K562 (cell line): ENCODE data around the gene PIK3CG. TPM values are rescaled to one million over a fixed set of nuclear protein-coding genes. Genes with fewer than 3 reads are reported as not detected.
A peak's percentile ranks its signal among the peaks of the same experiment; 100 is the strongest.

Source experiments
- ATAC-seq: fragments of 200-7000 bp; cut with Tn5 transposase; 3 replicates; pipeline ENCODE4 v1.9.1; 2020; ENCODE audit warnings: moderate library complexity
- BruUV-seq: library from RNA; stranded (reverse); fragments of 400-500 nt; replicated peaks from 2 replicates; lab custom pipeline; 2021; lab: Mats Ljungman, UMichigan
- CTCF ChIA-PET: fragments of 300-600 bp; formaldehyde crosslinking; extraction: SDS; loops from one replicate; lab custom pipeline; 2021; ENCODE audit warnings: low intra/inter-chr PET ratio; lab: Yijun Ruan, JAX
- POLR2A ChIA-PET: fragments of 300-600, 350-650 bp; sonication (Branson Sonifier 250); formaldehyde crosslinking; extraction: SDS; loops from one replicate; lab custom pipeline; 2021; ENCODE audit warnings: antibody characterized with exemption, inconsistent platforms; lab: Yijun Ruan, JAX
- DNase-seq, 4 experiments: peaks; one replicate each; pipeline versions ENCODE4 v3.0.0 to v3.0.0-alpha.2; 2011 to 2018; ENCODE audit warnings: low spot score in 3 of 4, mixed read lengths in 3 of 4; ENCODE audit errors: extremely low read depth in 1 of 4
- FAIRE-seq: peaks from 2 replicates; lab custom pipeline; 2011; peaks lifted over from hg19 to GRCh38; lab: Jason Lieb, UNC
- H2AFZ ChIP-seq: 2 replicates; pipeline ENCODE4 v1.6.0; 2011; ENCODE audit warnings: low read depth, low read length, control low read depth, inconsistent platforms
- H3K27ac ChIP-seq: fragments of 200-600 bp; 3 replicates; pipeline ENCODE4 v1.8.0; 2011; ENCODE audit warnings: low read depth, mild to moderate bottlenecking, control low read depth, inconsistent platforms, low read length, moderate library complexity, mixed read lengths; ENCODE audit errors: extremely low read depth
- H3K27me3 ChIP-seq, 2 experiments: fragments of 300-600 bp in 1 of 2; 2 replicates in 1 of 2; 3 replicates in 1 of 2; pipeline versions ENCODE4 v1.6.0 to v1.8.0; 2011; ENCODE audit warnings: inconsistent platforms in 2 of 2, low read length in 2 of 2, mild to moderate bottlenecking in 1 of 2, mixed read lengths in 1 of 2, moderate library complexity in 1 of 2; ENCODE audit not compliant: control insufficient read depth in 2 of 2, insufficient read depth in 2 of 2
- H3K36me3 ChIP-seq: fragments of 300-600 bp; 3 replicates; pipeline ENCODE4 v1.8.0; 2011; ENCODE audit warnings: mild to moderate bottlenecking, low read length, inconsistent platforms; ENCODE audit not compliant: control insufficient read depth, insufficient read depth
- H3K4me1 ChIP-seq, 2 experiments: fragments of 200-600 bp in 1 of 2; replicated peaks in 1 of 2; 2 replicates in 1 of 2; 3 replicates in 1 of 2; pipeline versions ENCODE4 v1.5.1 to v1.8.0; 2011; ENCODE audit warnings: inconsistent platforms in 2 of 2, low read length in 2 of 2, mild to moderate bottlenecking in 1 of 2, mixed read lengths in 1 of 2, moderate library complexity in 1 of 2; ENCODE audit not compliant: control insufficient read depth in 2 of 2, insufficient read depth in 2 of 2
- H3K4me2 ChIP-seq: 2 replicates; pipeline ENCODE4 v1.6.1; 2011; ENCODE audit warnings: low read length, control low read depth, inconsistent platforms, mixed read lengths; ENCODE audit not compliant: insufficient read depth
- H3K4me3 ChIP-seq: fragments of 200-600 bp; sonication (generic), shearing (Covaris generic); 2 replicates; pipeline ENCODE4 v1.5.1; 2016; ENCODE audit warnings: control low read depth, inconsistent platforms
- H3K79me2 ChIP-seq: fragments of 200-600 bp; 3 replicates; pipeline ENCODE4 v1.8.0; 2011; ENCODE audit warnings: low read length, inconsistent platforms; ENCODE audit not compliant: control insufficient read depth, insufficient read depth
- H3K9ac ChIP-seq, 2 experiments: 2 replicates each; pipeline versions ENCODE4 v1.6.0 to v1.6.1; 2011; ENCODE audit warnings: low read depth in 2 of 2, low read length in 2 of 2, control low read depth in 1 of 2, inconsistent platforms in 1 of 2, mild to moderate bottlenecking in 1 of 2, mixed read lengths in 1 of 2; ENCODE audit not compliant: insufficient read depth in 1 of 2
- H3K9me1 ChIP-seq: one replicate; pipeline ENCODE4 v1.6.0; 2011; ENCODE audit warnings: inconsistent platforms, mild to moderate bottlenecking, low read length, moderate library complexity; ENCODE audit not compliant: control insufficient read depth, insufficient read depth
- H3K9me3 ChIP-seq: replicated peaks from 2 replicates; pipeline ENCODE4 v1.5.1; 2011; ENCODE audit warnings: low read depth, low read length, inconsistent platforms; ENCODE audit not compliant: control insufficient read depth, insufficient read depth
- H4K20me1 ChIP-seq: replicated peaks from 2 replicates; pipeline ENCODE4 v1.6.1; 2011; ENCODE audit warnings: low read length, inconsistent platforms, mixed read lengths; ENCODE audit not compliant: control insufficient read depth, insufficient read depth
- MITF ChIP-seq: IDR thresholded peaks from 2 replicates; pipeline ENCODE4 v1.6.1; 2014; ENCODE audit warnings: antibody characterized with exemption
- POLR2H ChIP-seq: IDR thresholded peaks from 2 replicates; pipeline ENCODE4 v1.6.1; 2016; ENCODE audit warnings: missing genetic modification characterization, low read depth, mild to moderate bottlenecking, control low read depth, missing compliant biosample characterization, moderate library complexity
- WGBS: fragments of 100-300 bp; shearing (Covaris generic); methylation state at CpG from one replicate; pipeline ENCODE4 v1.1.6; 2016; ENCODE audit warnings: low coverage, mixed read lengths; ENCODE audit not compliant: insufficient coverage; ENCODE audit errors: missing lambda C conversion rate; 5-methylcytosine and 5-hydroxymethylcytosine counted together
- in situ Hi-C: fragments of 300-500 bp; cut with MboI; formaldehyde crosslinking; loops from 4 replicates; pipeline ENCODE4 v1.15.0; 2018; ENCODE audit warnings: inconsistent platforms, mixed read lengths
- intact Hi-C: fragments of 100-400 bp; cut with micrococcal nuclease; formaldehyde crosslinking; loops from 2 replicates; pipeline ENCODE4 v1.14.2; 2022
- polyA plus RNA-seq, 8 experiments: library from polyadenylated mRNA; depleted of rRNA in 4 of 8; stranded (reverse) in 5 of 8; unstranded in 3 of 8; fragments of >200 nt; fragmentation: Nextera tagmentation in 2 of 8; fragmentation: Illumina TruSeq in 1 of 8; extraction: Ambion mirVana in 2 of 8; extraction: Trizol in 1 of 8; gene quantifications; 2 replicates each; pipeline versions ENCODE4 v1.2.1 to v1.2.3, GENCODE V29; 2011 to 2014; ENCODE audit warnings: inconsistent platforms in 1 of 8, missing spikeins in 1 of 8
- total RNA-seq, 7 experiments: library from RNA; depleted of rRNA in 6 of 7; stranded (reverse); fragments of >200 nt in 6 of 7; fragmentation: Illumina TruSeq in 2 of 7; extraction: Trizol in 2 of 7; gene quantifications; 2 replicates each; pipeline versions ENCODE4 v1.2.1 to v1.2.3, GENCODE V29; 2011 to 2021; ENCODE audit warnings: low replicate concordance in 1 of 7

Gene PIK3CG
- total and polyA plus RNA-seq, 9 of the 15 experiments (the other 6 are each of a cell fraction or from before 2014, with no cell fraction given) = 5.3 to 42.5 (median 29.0) TPM

- Histone ChIP-seq H3K9ac (no peak overlapping the region), H3K79me2 (no peaks in the 10 kb centered on the region), H3K9me1 (no peaks in the 10 kb centered on the region), H3K4me2 (no peak overlapping the region), H3K27me3 (no peaks in the 10 kb centered on the region; a peak in 1 of 5 replicates), H3K27ac (no peak overlapping the region), H3K4me3 (no peak overlapping the region), H3K36me3 (no peaks in the 10 kb centered on the region), H3K4me1 (peaks cover 0 to 14% of the 10 kb centered on the region in 2 experiments; a peak in 3 of 5 replicates), H3K9me3 (no peaks in the 10 kb centered on the region), H2AFZ (0 out of 2 replicates have a peak overlapping the region, but pooled peaks have one; percentile 0), H4K20me1 (no peaks in the 10 kb centered on the region)
- intact Hi-C loops = no loop called here
- ChIA-PET CTCF (no interaction called here), POLR2A (interaction anchor here (0.7 to 2.8 kb wide), 4 partner anchors 10 to 43 kb away, joined by 3 to 13 read pairs (median 6); partner anchors contain the start of gene PIK3CG)
- TF ChIP-seq POLR2H (tag) = peak; percentile 50; the same call in 1 of the 2 replicates
- TF ChIP-seq MITF = no peak
- BruUV-seq = no TSS peak
- ATAC-seq (no peak), DNase-seq (no peak), FAIRE-seq (no peak)
- in situ Hi-C loops = no loop called here
- WGBS = 75% methylated on average over 1 of the region's 1 CpG
These were observed 17.0 kb upstream of the PIK3CG start for GRCh38 chr7:106848049-106848448.
